Measurements from ENCODE around the gene DNASE2B.

Gene DNASE2B, protein sequence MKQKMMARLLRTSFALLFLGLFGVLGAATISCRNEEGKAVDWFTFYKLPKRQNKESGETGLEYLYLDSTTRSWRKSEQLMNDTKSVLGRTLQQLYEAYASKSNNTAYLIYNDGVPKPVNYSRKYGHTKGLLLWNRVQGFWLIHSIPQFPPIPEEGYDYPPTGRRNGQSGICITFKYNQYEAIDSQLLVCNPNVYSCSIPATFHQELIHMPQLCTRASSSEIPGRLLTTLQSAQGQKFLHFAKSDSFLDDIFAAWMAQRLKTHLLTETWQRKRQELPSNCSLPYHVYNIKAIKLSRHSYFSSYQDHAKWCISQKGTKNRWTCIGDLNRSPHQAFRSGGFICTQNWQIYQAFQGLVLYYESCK

DNA sequence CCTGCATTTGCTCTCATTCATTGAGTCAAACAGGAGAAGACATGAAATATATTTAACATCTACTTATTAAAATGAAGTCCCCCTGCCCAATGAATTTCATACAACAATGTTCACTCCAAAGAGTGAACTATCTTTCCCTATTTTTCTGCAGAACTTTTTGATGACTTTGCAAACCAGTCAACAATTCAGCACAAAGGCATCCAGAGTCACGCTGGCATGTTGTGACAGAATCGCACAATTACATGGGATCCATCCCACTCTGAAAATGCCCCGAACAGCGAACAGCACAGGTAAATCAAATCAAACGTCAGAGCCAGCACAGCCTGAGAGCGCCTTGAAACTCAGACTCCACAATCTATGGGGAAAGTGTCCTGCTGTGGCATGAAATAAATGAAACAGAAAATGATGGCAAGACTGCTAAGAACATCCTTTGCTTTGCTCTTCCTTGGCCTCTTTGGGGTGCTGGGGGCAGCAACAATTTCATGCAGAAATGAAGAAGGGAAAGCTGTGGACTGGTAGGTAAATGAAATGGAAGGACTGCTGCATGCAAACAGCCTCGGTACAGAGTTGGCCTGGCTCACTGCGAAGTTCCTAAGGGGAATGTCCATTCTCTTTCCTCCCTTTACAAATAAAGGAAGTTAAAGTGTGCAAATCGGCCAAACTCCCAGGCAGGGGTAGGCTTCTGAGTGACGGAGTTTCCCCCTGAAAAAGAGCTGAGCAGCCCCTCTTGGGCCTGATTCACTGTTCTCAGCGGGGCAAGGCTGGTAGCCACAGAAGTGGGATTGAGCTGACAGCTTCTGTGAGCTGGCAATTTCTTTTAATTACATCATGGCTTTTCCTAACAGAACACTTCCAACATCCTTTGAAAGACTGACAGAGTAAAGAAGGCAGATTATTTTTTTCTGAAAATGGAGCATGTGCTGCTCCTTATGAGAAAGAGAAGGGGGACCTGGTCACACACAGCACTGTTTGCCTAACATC lies at the start of gene DNASE2B:
Gene DNASE2B (plus strand): TSS at position 310 of the 981 bp plus-strand sequence. CDS start 81 bp downstream, at position 391.
- no peak for DNase-seq (ENCODE audit: low spot score)

- no peak for DNase-seq (ENCODE audit: low spot score)
Observed at GRCh38 chr1:84348759-84349158, 49.5 kb upstream of the DNASE2B start.

DNA sequence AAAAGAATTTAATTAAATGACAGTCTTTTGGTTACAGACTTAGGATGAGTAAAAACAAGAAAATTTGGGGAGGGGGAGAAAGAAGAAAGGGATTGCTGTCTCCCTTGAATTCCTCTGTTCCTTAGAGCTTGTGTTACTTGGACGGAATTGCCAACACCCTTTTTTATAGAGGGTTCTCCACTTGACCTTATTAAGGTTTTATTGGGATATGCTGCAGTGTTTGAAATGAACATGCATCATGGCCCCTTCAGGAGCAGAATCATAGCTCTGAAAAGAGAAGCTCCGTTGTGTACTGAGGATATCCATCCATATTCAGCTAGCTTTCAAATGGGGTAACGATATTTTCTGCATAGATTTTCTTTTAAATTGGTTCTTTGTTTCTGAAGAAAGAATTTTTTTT lies 48.2 kb upstream of the DNASE2B start:
- DNase-seq (ENCODE audit: low spot score), result no peak

- no peak for DNase-seq (ENCODE audit: low spot score)
Observed at GRCh38 chr1:84350550-84350949, 47.7 kb upstream of the DNASE2B start.

DNA sequence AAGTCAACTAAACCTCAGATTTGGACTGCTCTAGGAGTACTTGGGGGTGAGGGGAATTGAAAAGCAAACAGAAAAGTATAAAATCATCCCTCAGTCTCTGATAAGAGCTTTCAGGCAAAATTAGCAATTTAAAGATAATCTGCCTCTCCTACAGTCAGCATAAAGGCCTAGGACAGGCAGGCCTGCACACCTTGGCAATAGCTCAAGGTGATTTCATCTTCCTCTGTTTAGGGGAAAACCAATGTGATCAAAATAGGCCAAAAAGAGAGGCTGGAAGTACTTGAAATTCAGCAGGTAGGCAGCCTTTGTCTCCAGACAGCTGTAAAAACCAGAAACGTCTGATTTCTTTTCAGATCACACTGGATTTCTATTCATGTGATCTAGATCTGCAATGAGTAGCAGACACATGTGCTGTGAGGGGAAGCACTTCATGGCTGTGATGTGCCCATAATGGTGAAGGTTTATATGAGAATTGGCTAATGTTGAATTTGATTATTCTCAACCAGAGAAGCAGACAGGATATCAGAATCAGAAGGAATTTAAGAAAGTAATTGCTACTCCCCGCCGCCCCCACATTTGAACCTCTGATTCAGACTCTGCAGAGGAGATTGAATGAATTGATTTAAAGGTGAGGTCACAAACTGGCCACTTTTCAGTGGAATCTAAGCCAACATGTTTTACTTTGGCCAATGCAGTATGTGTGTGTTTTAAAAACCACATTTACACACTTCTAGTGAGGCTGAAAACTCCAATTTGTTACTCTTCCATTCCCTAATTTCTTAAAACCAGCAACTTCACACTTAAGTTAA lies 45.8 kb upstream of the DNASE2B start:
- DNase-seq (ENCODE audit: low spot score), result no peak

DNA sequence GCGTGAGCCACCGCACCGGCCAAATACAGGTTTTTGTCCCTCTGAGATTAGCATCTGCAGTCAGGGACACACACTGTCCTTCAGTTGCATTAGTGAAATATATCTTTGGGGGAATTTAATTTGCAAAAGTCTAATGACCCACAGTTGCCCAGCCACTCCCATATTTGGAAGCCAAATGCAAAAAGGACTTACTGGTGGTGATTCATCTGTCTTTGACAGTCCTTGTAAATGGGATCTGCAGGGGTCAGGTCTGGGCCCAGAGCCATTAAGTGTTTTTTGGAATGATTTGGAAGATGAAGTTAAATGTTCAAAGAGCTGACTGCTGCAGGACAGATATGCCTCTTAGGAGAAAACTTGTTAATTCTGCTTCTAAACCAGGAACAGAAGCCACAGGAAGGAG lies 44.6 kb upstream of the DNASE2B start:
- peak; percentile 36 for DNase-seq (ENCODE audit: low spot score)

- DNase-seq (ENCODE audit: low spot score), result no peak
Observed at GRCh38 chr1:84355556-84355955, 42.7 kb upstream of the DNASE2B start.

GRCh38 chr1:84356881-84357280 lies 41.4 kb upstream of the DNASE2B start:
- DNase-seq (ENCODE audit: low spot score), result no peak

DNA sequence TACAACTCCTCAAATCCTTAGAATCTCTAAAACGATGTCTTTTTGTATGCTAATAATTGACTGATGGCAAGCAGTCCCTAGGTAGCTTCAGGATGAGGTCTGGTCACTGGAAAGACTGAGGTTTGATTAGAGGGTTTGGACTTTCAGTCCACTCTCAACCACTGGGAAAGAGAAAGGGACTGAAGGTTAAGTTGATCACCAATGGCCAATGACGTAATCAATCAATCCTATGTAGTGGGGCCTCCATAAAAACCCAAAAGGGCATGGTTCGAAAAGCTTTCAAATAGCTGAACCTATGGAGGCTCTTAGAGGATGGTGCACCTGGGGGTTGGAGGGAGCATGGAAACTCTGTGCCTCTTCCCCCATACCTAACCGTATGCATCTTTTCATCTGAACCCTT lies 39.6 kb upstream of the DNASE2B start:
- DNase-seq (ENCODE audit: low spot score), result no peak

GRCh38 chr1:84360316-84360715 lies 38.0 kb upstream of the DNASE2B start:
- no peak for DNase-seq (ENCODE audit: low spot score)

DNA sequence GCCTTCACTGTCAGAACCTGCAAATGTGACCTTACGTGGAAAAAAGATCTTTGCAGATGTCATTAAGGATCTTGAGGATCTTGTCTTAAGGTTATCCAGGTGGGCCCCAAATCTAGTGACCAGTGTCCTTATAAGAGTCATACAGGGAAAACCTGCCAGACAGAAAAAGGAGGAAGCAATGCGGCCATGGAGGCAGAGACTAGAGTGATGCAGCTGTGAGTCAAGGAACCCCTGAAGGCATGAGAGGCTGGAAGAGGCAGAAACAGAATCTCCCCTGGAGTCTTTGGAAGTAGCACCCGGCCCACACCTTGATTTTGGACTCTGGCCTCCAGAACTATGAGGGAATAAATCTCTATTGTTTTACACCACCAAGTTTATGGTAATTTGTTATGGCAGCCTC lies 36.5 kb upstream of the DNASE2B start:
- DNase-seq (ENCODE audit: low spot score), result no peak

GRCh38 chr1:84363019-84363418 lies 35.3 kb upstream of the DNASE2B start:
- DNase-seq (ENCODE audit: low spot score), result no peak

DNA sequence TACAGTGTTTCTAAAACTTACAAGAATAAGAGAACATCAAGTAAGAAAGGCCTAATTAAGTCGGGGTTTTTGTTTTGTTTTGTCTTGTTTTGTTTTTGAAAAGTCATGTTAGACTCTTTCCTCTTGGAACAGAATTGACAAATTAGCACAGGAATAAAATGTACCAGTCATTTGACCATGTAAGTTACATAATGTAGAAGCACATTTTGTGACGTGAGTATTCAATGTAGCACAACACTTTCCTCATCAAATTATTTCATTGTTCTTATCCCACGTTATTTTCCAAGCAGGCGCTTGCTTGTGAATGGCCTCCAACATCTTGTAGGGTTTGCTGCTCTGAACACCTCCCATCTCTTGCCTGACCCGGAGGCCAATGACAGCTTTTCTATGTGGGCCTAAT lies 34.7 kb upstream of the DNASE2B start:
- no peak for DNase-seq (ENCODE audit: low spot score)

- DNase-seq (ENCODE audit: low spot score), result peak; percentile 93
Observed at GRCh38 chr1:84365225-84366221, 32.8 kb upstream of the DNASE2B start.

- DNase-seq (ENCODE audit: low spot score), result peak; percentile 73
Observed at GRCh38 chr1:84366786-84367185, 31.5 kb upstream of the DNASE2B start.

- no peak for DNase-seq (ENCODE audit: low spot score)
Observed at GRCh38 chr1:84367219-84367618, 31.1 kb upstream of the DNASE2B start.

GRCh38 chr1:84368441-84368840 lies 29.8 kb upstream of the DNASE2B start:
- no peak for DNase-seq (ENCODE audit: low spot score)

GRCh38 chr1:84370266-84370665 lies 28.0 kb upstream of the DNASE2B start:
- DNase-seq (ENCODE audit: low spot score), result no peak

- DNase-seq (ENCODE audit: low spot score), result peak; percentile 69
Observed at GRCh38 chr1:84370831-84371394, 27.4 kb upstream of the DNASE2B start.

GRCh38 chr1:84373436-84374141 lies 24.7 kb upstream of the DNASE2B start:
- DNase-seq (ENCODE audit: low spot score), result no peak
